GM19351 (cell line): ENCODE measurements around the gene BFSP2.
"Not testable (repeated sequence)": the region's sequence is repeated elsewhere in the genome, so short reads cannot be mapped to it uniquely, and the experiment has no call there.

Source experiments
- ATAC-seq: cut with Tn5 transposase; IDR thresholded peaks from one replicate; pipeline ENCODE4 v1.9.1; 2021; ENCODE audit warnings: mild to moderate bottlenecking, moderate library complexity; ENCODE audit not compliant: unreplicated experiment

BFSP2 gene

DNA sequence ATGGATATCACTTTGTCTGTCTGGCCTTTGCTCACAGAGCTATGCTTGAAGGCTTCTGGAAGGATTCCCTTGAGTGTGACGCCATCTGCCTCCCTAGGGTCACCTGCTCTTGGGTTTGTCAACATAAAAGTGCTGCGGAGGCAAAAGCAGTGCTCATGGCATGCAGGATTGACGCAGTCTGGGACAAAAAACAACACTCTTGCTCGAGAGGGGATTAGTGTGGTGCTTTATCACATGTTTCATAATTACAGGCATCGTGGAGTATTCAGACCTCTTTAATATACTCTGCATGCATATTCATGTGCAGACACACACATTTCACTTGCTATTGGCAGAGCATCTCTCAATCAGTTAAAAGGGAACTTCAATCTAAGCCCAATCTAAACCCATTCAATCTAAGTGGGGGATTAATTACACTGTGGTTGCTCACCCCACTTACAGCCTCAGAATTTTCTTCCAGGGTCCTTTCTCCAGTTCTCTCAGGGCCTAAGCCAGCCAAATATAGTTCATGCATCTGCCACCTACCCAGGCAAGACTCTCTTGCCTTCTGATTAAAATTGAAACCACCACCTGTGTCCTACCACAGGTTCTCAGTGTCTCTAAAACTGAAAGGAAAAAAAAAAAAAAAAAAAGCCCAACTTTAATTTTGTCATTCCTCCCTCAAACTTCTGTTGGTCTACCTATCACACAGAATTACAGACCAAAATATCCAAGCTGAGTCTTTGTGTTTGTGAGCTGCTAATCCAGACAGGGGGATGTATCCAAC, 75.6 kb downstream of the BFSP2 start:
- ATAC-seq, result peak; percentile 74

DNA sequence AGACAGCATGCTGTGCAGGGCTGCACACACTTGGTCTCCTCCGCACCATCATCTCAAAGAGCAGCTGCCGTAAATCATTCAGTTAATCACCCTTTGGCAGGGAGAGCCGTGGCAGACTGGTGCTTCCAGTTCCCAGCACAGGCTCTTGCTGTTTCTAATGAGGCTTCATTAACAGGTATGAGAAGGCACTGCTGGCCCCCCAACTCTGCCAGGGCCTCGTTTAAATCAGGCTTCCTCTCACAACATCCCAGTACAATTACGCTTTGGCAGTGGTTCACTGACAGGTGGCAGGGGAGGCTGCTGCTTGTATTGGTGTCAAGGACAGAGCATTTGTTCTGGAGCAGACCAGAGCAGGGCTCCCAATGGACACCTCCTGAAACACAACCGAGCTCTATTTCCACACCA, 77.1 kb downstream of the BFSP2 start:
- no peak for ATAC-seq

DNA sequence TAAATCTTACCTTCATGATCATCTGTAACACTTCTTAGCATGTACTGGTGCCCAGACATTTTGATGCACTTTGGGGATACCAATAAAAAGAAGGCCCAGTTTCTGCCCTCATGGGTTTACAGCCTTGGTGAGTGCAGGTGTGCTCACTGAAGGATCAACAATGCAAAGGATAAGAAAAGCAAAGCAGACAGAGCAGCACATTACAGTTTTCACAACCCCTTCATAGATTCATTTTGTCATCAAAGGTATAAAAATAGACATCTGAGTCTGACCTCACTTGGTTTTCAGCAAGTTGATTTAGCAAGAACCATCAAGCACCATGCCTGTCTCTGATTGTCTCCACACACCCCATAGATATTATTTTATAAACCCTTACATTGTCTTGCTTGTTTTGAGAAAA, 77.6 kb downstream of the BFSP2 start:
- peak; percentile 45 for ATAC-seq

DNA sequence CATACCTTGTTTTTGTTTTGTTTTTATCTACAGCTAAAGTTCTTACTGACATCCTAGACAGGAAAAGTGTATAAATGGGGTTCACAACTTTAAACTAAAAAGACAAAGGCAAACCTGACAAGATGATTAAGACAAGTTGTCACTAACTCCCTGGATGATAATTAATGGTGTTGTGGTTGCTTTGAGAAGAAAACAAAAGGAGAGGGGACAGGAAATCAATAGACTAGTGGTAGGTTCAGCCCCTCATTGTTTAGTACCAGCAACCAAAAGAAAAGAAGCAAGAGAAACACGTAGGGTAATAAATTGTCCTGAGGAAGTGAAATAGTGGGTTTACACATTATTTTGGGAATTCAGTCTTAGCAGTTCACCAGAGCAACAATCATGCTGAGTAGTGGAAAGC, 78.8 kb downstream of the BFSP2 start:
- no peak for ATAC-seq

DNA sequence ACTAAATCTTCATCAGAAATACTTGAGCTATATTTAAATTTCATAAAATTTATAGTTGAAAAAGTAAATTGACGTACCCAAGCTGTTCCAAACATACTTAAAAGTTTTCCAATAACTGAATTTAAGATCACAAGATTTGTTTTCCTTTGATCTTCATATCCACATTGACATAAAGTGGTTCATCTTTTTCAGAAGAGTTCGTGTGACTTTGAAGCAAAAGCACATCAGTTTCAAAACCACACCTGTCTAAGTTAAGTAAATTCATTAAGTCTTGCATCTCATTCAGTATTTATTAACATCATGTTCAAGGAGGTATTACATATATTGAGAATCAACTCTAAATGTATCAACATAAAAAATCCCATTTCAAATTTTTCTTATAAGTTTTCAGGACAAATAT, 79.5 kb downstream of the BFSP2 start:
- no peak for ATAC-seq

DNA sequence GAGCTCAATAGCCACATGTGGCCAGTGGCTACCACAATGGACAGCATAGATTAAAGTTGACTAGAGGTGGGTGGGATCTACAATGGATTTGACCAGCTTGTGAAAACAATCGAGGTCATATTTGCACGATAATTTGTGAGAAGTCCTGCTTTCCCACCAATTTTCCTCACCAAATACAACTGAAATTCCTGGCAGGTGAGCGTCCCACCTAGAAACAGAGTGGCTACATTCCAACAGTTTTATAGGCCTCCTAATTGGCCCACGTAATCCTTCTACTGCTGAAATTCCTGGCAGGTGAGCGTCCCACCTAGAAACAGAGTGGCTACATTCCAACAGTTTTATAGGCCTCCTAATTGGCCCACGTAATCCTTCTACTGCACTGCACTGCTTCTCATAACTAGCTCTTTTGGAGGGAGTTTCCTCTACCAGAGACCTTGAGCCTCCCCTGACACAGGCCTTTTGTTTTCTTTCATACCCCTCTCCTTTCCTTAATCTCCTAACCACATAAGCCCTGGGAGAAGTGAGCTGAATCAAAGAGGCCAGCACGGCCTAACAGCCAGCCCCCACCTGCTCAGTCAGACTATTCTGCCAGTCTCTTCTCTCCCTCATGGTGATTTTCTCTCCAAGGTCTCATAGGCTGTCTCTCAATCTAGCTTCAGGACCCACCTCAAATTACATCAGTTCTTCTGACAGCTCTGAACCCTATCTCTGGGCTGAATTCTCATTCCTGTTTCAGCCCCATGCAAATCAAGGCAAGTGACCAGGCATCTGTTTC, 80.2 kb downstream of the BFSP2 start:
- ATAC-seq, result peak; percentile 66

DNA sequence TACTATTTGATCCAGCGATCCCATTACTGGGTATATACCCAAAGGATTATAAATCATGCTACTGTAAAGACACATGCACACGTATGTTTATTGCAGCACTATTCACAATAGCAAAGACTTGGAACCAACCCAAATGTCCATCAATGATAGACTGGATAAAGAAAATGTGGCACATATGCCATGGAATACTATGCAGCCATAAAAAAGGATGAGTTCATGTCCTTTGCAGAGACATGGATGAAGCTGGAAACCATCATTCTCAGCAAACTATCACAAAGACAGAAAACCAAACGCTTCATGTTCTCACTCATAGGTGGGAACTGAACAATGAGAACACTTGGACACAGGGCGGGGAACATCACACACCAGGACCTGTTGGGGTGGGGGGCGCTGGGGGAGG, 82.6 kb downstream of the BFSP2 start:
- not testable (repeated sequence) for ATAC-seq

DNA sequence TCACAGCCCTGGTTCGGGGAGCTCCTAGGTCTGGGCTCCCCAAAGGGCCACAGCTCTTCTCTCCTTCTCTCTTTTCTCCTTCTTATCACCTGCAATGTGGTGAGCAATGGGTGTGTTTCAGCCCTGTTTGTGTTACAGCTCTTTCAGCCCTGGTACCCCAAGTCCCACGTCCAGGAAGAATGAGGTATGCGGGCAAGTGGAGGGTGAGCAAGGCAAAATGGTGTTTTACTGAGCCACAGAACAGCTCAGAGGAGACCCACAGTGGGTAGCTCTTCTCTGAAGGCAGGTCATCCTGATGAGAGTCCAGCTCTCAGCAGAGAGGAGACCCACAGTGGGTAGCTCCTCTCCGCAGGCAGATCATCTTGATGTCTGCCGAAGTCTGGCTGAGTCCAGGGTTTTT, 86.8 kb downstream of the BFSP2 start:
- ATAC-seq, result no peak

DNA sequence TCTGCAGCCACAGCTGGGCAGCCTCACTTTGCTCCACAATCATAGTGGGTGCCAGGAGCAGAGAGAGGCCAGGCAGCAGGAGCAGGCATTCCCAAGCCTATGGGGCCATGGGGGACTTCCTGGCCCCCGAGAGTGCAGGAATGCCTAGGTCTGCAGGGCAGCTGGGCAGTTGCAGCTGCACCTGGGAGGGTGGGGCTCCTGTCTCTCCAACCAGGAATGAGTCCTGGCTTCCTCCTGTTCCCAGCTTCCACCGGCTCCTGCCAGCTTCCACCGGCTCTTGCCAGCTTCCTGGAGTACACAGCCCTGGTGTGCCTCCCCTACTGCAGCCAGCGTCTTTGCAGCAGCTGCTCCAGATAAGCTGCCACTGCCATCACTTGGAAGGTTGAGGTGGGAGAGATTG, 87.3 kb downstream of the BFSP2 start:
- ATAC-seq, result no peak

DNA sequence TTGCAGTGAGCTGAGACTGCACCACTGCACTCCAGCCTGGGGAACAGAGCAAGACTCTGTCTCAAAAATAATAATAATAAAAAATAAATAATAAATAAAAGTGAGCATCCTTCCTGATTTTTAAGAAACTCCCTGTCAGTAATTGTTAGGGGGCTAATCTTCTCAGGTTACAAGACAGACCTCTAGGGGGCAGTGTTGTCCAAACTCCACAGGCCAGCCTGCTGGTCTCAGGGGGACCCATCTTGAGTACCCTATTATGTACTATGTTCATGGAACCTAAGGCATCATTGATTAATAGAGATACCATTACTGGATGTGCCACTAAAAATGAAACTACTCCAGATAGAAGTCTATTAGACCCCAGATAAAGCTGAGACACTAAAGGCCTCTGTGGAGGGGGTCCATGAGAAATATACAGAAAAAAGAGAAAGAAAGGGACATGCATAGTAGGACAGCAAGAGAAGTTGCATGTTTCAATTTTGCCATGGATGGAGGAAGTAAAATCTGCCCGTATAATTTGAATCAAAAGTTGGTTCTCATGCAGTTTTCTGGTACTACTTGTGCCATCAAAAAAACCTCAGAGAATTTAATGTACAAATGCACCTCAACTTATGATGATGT, 88.2 kb downstream of the BFSP2 start:
- ATAC-seq, result no peak

DNA sequence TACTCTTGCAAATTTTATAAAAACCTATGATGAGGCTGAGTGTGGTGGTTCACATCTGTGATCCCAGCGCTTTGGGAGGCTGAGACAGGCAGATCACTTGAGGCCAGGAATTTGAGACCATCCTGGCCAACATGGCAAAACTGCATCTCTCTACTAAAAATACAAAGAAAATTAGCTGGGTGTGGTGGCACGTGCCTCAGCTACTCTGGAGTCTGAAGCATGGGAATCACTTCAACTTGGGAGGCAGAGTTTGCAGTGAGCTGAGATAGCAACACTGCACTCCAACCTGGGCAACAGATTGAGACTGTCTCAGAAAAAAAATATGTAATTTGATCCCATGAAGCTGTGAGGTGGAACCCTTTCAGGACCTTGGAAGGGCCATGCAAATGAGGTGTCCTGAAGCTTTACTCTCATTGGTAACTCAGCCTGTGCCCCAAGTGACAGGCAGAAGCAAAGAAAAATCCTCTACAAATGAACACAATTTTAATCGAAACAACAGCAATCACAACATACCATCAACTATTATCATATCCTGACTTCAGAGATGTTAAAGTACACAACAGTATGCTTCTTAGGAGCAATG, 89.0 kb downstream of the BFSP2 start:
- ATAC-seq, result no peak

DNA sequence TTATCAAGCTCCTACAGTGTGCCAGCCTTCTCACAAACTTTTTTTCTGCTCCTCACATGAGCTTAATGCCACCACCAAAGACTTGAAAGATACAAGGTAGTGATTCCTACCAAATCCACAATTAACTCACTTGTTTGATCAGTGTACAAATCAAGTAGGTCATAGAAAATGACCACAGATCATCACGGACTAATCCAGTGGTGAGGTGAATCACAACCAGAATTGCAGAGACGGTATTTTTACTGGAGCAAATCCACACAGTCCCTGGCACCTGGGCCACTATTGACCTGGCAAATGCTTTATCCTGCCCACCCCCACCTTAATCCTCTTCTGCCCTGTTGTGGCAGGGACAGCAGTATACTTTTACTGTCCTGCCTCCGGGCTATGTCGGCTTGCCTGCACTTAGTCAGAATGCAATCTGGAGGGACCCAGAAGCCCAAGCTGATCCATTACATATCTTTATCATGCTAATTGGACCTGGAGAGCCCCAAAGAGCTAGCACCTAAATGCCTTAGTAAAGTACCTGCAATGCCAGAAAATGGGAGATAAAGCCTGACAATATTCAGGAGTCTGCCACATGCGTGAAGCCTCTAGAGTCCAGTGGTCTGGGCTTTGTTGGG, 89.7 kb downstream of the BFSP2 start:
- ATAC-seq, result no peak

DNA sequence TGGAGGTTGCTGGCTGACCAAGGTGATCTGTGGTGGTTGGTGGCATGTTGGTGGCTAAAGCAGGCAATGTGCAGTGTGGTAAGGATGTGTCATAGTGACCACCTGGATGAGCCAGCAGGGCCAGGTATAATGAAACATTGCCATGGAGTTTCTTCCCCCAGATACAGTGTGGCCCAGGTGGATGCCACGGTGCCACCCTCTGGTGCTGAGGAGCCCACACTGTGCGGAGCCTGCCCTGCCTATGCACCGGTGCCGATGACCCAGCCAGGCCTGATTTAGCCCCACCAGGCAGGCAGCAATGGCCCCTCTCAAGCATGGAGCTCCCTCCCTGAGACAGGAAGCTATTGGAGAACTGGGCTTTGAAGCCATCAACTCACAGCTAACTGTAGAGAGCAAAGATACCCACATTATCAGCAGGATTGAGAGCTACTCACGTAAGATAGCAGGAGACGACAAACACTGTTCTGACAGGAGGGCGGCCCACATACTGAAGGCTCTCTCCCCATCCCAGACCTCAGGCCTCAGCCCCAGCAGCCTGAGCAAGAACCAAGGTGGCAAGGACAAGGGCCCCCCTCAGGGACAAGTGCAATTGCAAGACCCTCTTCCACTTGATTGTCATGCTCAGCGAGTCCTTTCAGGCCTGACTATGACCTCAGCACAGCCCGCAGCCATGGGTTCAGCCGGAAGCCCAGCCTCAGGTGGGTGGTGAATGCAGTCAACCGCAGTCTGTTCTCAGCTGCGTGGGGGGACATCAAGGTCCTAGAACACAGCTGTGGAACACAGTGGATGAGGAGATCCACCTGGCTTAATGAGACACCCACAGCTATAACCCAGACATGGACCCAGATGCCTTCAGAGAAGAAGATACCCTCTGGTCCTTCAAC, 90.9 kb downstream of the BFSP2 start:
- ATAC-seq, result peak; percentile 88

DNA sequence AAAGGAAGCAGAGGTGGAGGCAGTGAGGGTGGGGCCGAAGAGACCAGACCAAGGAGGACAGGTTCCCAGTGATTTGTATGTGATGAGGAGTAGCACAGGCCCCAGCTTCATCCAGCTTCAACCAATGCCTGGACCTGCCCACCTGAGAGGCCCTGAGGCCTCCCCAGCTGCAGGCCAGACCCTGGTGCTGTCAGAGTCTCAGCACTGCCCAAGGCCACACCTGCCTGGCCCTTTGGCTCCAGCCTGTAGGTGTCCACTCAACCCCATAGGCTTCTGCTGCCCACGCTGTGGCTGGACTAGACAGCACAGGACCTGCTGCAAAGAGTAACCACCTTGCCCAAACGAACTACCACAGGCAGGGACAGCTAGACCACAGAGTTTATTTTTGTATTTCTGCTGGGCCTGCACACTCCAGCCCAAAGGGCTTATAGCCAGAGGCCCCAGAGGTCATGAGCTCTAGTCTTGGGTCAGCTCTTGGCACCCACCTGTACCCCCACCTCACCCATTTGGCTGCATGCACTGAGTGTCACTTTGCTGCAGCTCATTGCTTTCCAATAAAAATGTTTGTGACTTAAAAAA, 91.7 kb downstream of the BFSP2 start:
- ATAC-seq, result peak; percentile 24

DNA sequence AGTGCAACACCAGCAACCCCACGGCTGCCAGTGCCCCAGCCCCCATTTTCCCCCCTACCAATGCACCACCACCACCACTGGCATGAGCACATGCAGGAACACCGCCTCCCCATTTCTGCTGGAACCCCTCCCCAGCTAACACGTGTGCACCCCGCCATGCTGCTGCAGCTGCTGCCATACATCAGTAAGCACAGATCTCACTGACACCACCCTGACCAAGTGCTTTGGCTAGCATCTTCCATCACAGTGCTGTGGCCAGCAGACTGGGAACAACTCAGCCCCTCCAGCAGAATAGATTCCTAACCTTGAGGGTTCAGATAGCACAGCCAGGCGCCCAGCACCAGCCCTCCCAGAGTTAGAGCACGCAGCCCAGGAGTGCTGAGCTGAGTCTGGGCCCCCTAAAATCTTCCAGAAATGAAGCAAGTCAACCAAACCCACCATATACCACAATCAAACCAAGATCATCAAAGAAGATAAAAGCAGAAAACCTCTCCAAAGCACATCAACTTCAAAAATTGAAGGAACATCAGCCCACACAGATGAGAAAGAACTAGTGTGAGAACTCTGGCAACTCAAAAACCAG, 92.4 kb downstream of the BFSP2 start:
- no peak for ATAC-seq

DNA sequence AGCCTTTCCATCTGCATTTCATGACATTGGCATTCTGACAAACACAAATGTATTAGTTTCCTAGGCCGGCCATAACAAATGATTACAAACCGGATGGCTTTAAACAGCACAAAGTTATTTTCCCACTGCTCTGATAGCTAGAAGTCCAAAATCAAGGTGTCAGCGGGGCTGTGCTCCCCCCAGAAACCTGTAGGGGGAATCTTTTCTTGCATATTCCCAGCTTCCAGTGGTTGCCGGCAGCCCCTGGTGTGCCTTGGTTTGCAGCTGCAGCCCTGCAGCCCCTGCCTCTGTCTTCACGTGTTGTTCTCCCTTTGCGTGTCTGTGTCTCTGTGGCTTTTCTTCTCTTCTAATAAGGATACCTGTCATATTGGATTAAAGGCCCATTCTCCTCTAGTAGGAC, 94.6 kb downstream of the BFSP2 start:
- no peak for ATAC-seq

DNA sequence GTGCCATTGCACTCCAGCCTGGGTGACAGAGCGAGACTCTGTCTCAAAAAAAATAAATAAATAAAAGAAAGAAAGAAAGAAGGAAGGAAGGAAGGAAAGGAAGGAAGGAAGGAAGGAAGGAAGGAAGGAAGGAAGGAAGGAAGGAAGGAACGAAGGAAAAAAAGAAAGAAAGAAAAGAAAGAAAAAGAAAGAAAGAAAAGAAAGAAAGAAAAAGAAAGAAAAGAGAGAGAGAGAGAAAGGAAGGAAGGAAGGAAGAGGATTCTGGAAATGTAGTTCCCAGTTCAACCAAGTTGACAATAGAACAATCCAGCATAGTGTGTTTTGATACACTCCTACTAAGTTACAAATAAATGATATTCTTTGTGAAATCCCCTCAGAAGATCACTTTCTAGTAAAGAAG, 102.7 kb downstream of the BFSP2 start:
- ATAC-seq, result not testable (repeated sequence)

DNA sequence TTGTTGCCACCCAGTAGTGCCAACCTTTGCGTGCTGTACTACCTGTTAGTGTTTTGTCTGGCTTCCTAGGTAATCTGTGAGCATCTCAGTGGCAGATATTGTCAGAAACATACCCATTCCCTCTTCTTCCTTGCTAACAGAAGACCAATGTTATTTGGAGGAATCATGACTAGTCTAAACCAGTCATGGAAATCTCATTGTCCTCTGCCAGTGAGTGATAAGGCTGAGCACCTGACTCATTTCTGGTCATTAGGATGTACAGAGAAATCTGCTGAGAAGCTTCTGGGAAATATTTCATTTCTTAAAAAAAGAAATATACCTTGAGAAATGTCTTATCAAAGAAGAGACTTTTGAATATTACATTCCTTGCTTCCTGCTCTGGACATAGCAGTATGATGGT, 103.6 kb downstream of the BFSP2 start:
- no peak for ATAC-seq

DNA sequence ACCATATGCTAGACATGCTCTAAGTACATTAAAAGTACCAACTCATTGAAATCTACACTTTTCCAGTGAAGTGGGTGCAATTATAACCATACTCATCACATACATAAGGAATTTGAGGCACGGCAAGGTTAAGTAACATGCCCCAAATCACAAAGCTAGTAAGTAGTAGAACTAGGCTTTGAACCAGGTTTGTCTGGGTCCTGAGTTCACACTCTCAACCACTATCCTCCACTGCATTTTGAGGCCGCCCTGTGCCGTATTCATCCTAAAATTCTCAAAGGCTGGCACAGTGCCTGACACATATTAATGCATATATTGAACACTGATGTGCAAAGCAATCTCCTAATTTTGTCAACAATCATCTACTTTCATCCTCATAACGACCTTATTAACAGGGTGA, 104.9 kb downstream of the BFSP2 start:
- no peak for ATAC-seq
